GM19099 (cell line): ENCODE data around the gene ARHGEF12.

ENCODE experiments used
- POLR2A ChIP-seq: IDR thresholded peaks from 3 replicates; pipeline ENCODE4 v1.6.1; 2011; ENCODE audit warnings: low read depth; ENCODE audit not compliant: insufficient read length; ENCODE audit errors: extremely low read depth

The ARHGEF12 gene

GRCh38 chr11:120515186-120515723 is 179.0 kb downstream of the ARHGEF12 start:
- TF ChIP-seq POLR2A: no peak

- TF ChIP-seq POLR2A: no peak
These were observed 180.5 kb downstream of the ARHGEF12 start for GRCh38 chr11:120516461-120517389.

GRCh38 chr11:120517390-120517761 is 181.2 kb downstream of the ARHGEF12 start:
- no peak for TF ChIP-seq POLR2A

GRCh38 chr11:120517801-120518291 is 181.6 kb downstream of the ARHGEF12 start:
- TF ChIP-seq POLR2A: no peak

- no peak for TF ChIP-seq POLR2A
These were observed 182.1 kb downstream of the ARHGEF12 start for GRCh38 chr11:120518356-120518755.

- TF ChIP-seq POLR2A: no peak
These were observed 183.3 kb downstream of the ARHGEF12 start for GRCh38 chr11:120519474-120519873.

- no peak for TF ChIP-seq POLR2A
These were observed 184.0 kb downstream of the ARHGEF12 start for GRCh38 chr11:120520091-120520822.

GRCh38 chr11:120521176-120521575 is 185.0 kb downstream of the ARHGEF12 start:
- TF ChIP-seq POLR2A: no peak

GRCh38 chr11:120522021-120522420 is 185.8 kb downstream of the ARHGEF12 start:
- TF ChIP-seq POLR2A: no peak

GRCh38 chr11:120522736-120523135 is 186.5 kb downstream of the ARHGEF12 start:
- TF ChIP-seq POLR2A: no peak

- no peak for TF ChIP-seq POLR2A
These were observed 187.0 kb downstream of the ARHGEF12 start for GRCh38 chr11:120523196-120523595.

- no peak for TF ChIP-seq POLR2A
These were observed 188.4 kb downstream of the ARHGEF12 start for GRCh38 chr11:120524536-120525085.

GRCh38 chr11:120525261-120526171 is 189.3 kb downstream of the ARHGEF12 start:
- TF ChIP-seq POLR2A: no peak

- no peak for TF ChIP-seq POLR2A
These were observed 190.0 kb downstream of the ARHGEF12 start for GRCh38 chr11:120526241-120526640.
